HG03378 (cell line): Measurements from ENCODE around the gene SIGLECL1.

ENCODE experiments used
- ATAC-seq: cut with Tn5 transposase; IDR thresholded peaks from one replicate; pipeline ENCODE4 v1.9.1; 2021; ENCODE audit warnings: mild to moderate bottlenecking, moderate library complexity; ENCODE audit not compliant: unreplicated experiment

The SIGLECL1 gene

GRCh38 chr19:51295382-51296126, 44.7 kb downstream of the SIGLECL1 start:
- no peak for ATAC-seq

- no peak for ATAC-seq
Observed at GRCh38 chr19:51296336-51297093, 45.6 kb downstream of the SIGLECL1 start.

- no peak for ATAC-seq
Observed at GRCh38 chr19:51297406-51297805, 46.5 kb downstream of the SIGLECL1 start.

GRCh38 chr19:51301266-51301665, 50.4 kb downstream of the SIGLECL1 start:
- ATAC-seq = no peak

GRCh38 chr19:51305479-51305878, 54.6 kb downstream of the SIGLECL1 start:
- no peak for ATAC-seq

GRCh38 chr19:51311351-51312257, 60.7 kb downstream of the SIGLECL1 start, which contains the start of gene IGLON5:
Gene IGLON5, plus strand, starts transcription at chr19:51311644. Its CDS starts 204 bp downstream, at chr19:51311848.
- no peak for ATAC-seq

- no peak for ATAC-seq
Observed at GRCh38 chr19:51316688-51317087, 65.8 kb downstream of the SIGLECL1 start.

- no peak for ATAC-seq
Observed at GRCh38 chr19:51317376-51317775, 66.5 kb downstream of the SIGLECL1 start.

- no peak for ATAC-seq
Observed at GRCh38 chr19:51317968-51318367, 67.1 kb downstream of the SIGLECL1 start.
